PC-9 (cell line): Measurements from ENCODE around the gene GRHL1. TPM values are rescaled to one million over a fixed set of nuclear protein-coding genes. Genes with fewer than 3 reads are reported as not detected.
"Not testable (repeated sequence)": the region's sequence is repeated elsewhere in the genome, so short reads cannot be mapped to it uniquely, and the experiment has no call there.

ENCODE experiments used
- BruUV-seq: library from RNA; stranded (reverse); fragments of 400-500 nt; replicated peaks from 2 replicates; lab custom pipeline; 2021; lab: Mats Ljungman, UMichigan
- CTCF ChIA-PET: fragments of 300-600 bp; sonication (Branson Sonifier 250); formaldehyde crosslinking; loops from one replicate; lab custom pipeline; 2022; ENCODE audit warnings: antibody characterized with exemption; lab: Charles Lee
- POLR2A ChIA-PET: fragments of 300-600 bp; sonication (Branson Sonifier 250); formaldehyde crosslinking; loops from one replicate; lab custom pipeline; 2022; ENCODE audit warnings: antibody characterized with exemption; ENCODE audit not compliant: unreplicated experiment; lab: Charles Lee
- DNase-seq, 2 experiments: peaks; one replicate each; pipeline versions ENCODE4 v3.0.0 to v3.0.0-alpha.2; 2015 to 2022; ENCODE audit warnings: mixed read lengths in 1 of 2
- H2AFZ ChIP-seq: fragments of 200-600 bp; sonication (generic); 2 replicates; pipeline ENCODE4 v1.8.1; 2017; ENCODE audit warnings: antibody characterized with exemption
- H3F3A ChIP-seq: fragments of 200-600 bp; sonication (generic); 2 replicates; pipeline ENCODE4 v1.8.1; 2017; ENCODE audit warnings: antibody characterized with exemption, mild to moderate bottlenecking, low read depth; ENCODE audit not compliant: insufficient read depth
- H3K27ac ChIP-seq: fragments of 200-600 bp; sonication (generic); 2 replicates; pipeline ENCODE4 v1.6.1; 2016; ENCODE audit warnings: mixed run types
- H3K27me3 ChIP-seq: fragments of 200-600 bp; sonication (generic); 2 replicates; pipeline ENCODE4 v1.6.1; 2016; ENCODE audit warnings: low read depth, mixed run types; ENCODE audit not compliant: insufficient read depth
- H3K36me3 ChIP-seq: fragments of 200-600 bp; sonication (generic); 2 replicates; pipeline ENCODE4 v1.6.1; 2016; ENCODE audit warnings: low read depth, mixed run types
- H3K4me1 ChIP-seq: fragments of 200-600 bp; sonication (generic); replicated peaks from 2 replicates; pipeline ENCODE4 v1.6.1; 2016; ENCODE audit warnings: mixed run types; ENCODE audit not compliant: insufficient read depth
- H3K4me2 ChIP-seq: fragments of 200-600 bp; sonication (generic); 2 replicates; pipeline ENCODE4 v1.6.1; 2017; ENCODE audit warnings: mixed run types
- H3K4me3 ChIP-seq: fragments of 200-600 bp; sonication (generic); 2 replicates; pipeline ENCODE4 v1.6.1; 2016; ENCODE audit warnings: mixed run types
- H3K79me2 ChIP-seq: fragments of 200-600 bp; sonication (generic); 2 replicates; pipeline ENCODE4 v1.6.1; 2017; ENCODE audit warnings: low read depth, mixed run types
- H3K9me2 ChIP-seq: fragments of 200-600 bp; sonication (generic); 2 replicates; pipeline ENCODE4 v1.8.1; 2017; ENCODE audit warnings: mild to moderate bottlenecking; ENCODE audit not compliant: insufficient read depth
- H3K9me3 ChIP-seq: fragments of 200-600 bp; sonication (generic); 2 replicates; pipeline ENCODE4 v1.8.1; 2016; ENCODE audit warnings: low read depth; ENCODE audit not compliant: insufficient read depth
- H4K20me1 ChIP-seq: fragments of 200-600 bp; sonication (generic); 2 replicates; pipeline ENCODE4 v1.8.1; 2017; ENCODE audit not compliant: insufficient read depth
- EZH2 ChIP-seq: fragments of 200-600 bp; sonication (generic); IDR thresholded peaks from 2 replicates; pipeline ENCODE4 v1.8.0; 2017; ENCODE audit warnings: antibody characterized with exemption, low read depth
- intact Hi-C: fragments of 100-400 bp; cut with micrococcal nuclease; formaldehyde crosslinking; loops from one replicate; pipeline ENCODE4 v1.10.0; 2022; ENCODE audit not compliant: unreplicated experiment
- total RNA-seq: library from RNA; stranded (reverse); gene quantifications from 2 replicates; pipeline ENCODE4 v1.2.3, GENCODE V29; 2021
- TF ChIP-seq, protein P1 (sequence below): fragments of 200-600 bp; sonication (generic); conservative IDR thresholded peaks from 2 replicates; pipeline ENCODE4 v1.6.1; 2017; ENCODE audit warnings: mixed run types, antibody characterized with exemption, mild to moderate bottlenecking, moderate library complexity

Gene GRHL1
- total RNA-seq, 1 experiment from 2014 or later = 10.6 TPM

DNA sequence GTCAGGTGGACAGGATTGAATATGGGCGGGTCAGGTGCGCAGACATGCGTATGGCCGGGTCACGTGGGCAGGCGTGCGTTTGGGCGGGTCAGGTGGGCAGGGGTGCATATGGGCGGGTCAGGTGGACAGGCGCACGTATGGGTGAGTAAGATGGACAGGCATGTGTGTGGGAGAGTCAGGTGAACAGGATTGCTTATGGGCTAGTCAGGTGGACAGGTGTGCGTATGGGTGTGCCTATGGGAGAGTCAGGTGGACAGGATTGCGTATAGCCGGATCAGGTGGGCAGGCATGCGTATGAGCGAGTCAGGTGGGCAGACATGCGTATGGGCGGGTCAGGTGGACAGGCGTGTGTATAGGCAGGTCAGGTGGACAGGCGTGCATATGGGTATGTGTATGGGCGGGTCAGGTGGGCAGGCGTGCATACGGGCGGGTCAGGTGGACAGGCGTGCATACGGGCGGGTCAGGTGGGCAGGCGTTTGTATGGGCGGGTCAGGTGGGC is 61.5 kb downstream of the GRHL1 start:
- Histone ChIP-seq H3F3A (no peaks in the 10 kb centered on the region; the same call in none of the 2 replicates), H3K27ac (peak overlapping the region; percentile 61), H3K9me3 (no peaks in the 10 kb centered on the region), H3K9me2 (no peaks in the 10 kb centered on the region), H3K27me3 (no peaks in the 10 kb centered on the region), H3K36me3 (no peaks in the 10 kb centered on the region), H3K4me3 (no peak overlapping the region), H3K79me2 (no peaks in the 10 kb centered on the region), H3K4me1 (no peaks in the 10 kb centered on the region), H2AFZ (no peak overlapping the region), H3K4me2 (peak overlapping the region; percentile 23; the same call in 1 of the 2 replicates), H4K20me1 (no peaks in the 10 kb centered on the region)
- ChIA-PET CTCF (no interaction called here), POLR2A (no interaction called here)
- no peak for TF ChIP-seq EZH2
- TF ChIP-seq, protein P1, sequence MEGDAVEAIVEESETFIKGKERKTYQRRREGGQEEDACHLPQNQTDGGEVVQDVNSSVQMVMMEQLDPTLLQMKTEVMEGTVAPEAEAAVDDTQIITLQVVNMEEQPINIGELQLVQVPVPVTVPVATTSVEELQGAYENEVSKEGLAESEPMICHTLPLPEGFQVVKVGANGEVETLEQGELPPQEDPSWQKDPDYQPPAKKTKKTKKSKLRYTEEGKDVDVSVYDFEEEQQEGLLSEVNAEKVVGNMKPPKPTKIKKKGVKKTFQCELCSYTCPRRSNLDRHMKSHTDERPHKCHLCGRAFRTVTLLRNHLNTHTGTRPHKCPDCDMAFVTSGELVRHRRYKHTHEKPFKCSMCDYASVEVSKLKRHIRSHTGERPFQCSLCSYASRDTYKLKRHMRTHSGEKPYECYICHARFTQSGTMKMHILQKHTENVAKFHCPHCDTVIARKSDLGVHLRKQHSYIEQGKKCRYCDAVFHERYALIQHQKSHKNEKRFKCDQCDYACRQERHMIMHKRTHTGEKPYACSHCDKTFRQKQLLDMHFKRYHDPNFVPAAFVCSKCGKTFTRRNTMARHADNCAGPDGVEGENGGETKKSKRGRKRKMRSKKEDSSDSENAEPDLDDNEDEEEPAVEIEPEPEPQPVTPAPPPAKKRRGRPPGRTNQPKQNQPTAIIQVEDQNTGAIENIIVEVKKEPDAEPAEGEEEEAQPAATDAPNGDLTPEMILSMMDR = no peak
- peak in 1 of 2 experiments; percentile 78 for DNase-seq
- no TSS peak for BruUV-seq
- intact Hi-C loops = no loop called here

DNA sequence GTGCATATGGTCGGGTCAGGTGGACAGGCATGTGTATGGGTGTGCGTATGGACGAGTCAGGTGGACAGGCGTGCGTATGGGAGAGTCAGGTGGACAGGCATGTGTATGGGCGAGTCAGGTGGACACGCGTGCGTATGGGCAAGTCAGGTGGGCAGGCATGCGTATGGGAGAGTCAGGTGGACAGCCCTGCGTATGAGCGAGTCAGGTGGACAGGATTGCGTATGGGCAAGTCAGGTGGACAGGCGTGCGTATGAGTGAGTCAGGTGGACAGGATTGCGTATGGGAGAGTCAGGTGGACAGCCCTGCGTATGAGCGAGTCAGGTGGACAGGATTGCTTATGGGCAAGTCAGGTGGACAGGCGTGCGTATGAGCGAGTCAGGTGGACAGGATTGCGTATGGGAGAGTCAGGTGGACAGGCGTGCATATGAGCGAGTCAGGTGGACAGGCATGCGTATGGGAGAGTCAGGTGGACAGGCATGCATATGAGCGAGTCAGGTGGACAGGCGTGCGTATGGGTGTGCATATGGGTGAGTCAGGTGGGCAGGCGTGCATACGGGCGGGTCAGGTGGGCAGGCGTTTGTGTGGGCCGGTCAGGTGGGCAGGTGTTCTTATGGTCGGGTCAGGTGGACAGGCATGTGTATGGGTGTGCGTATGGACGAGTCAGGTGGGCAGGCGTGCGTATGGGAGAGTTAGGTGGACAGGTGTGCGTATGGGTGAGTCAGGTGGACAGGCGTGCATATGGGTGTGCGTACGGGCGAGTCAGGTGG is 62.3 kb downstream of the GRHL1 start:
- H3F3A ChIP-seq, H3K4me3 ChIP-seq, POLR2A ChIA-PET, intact Hi-C loops, H3K4me2 ChIP-seq, H3K4me1 ChIP-seq, H3K9me2 ChIP-seq, H3K27me3 ChIP-seq, H3K79me2 ChIP-seq, BruUV-seq, H3K27ac ChIP-seq, H2AFZ ChIP-seq, CTCF ChIA-PET, H4K20me1 ChIP-seq, H3K36me3 ChIP-seq, H3K9me3 ChIP-seq: not testable (repeated sequence)
- DNase-seq = peak in 1 of 2 experiments; percentile 28

GRCh38 chr2:10014418-10015190 is 63.1 kb downstream of the GRHL1 start:
- no peak overlapping the region for H2AFZ ChIP-seq
- H3K4me2 ChIP-seq = no peak overlapping the region
- H3K36me3 ChIP-seq = no peaks in the 10 kb centered on the region
- BruUV-seq = no TSS peak
- no peaks in the 10 kb centered on the region; the same call in 1 of the 2 replicates for H3F3A ChIP-seq
- ChIA-PET CTCF (no interaction called here), POLR2A (no interaction called here)
- TF ChIP-seq, protein P1 = no peak
- TF ChIP-seq EZH2 = no peak
- no peak overlapping the region for H3K4me3 ChIP-seq
- intact Hi-C loops = no loop called here
- H3K4me1 ChIP-seq = no peaks in the 10 kb centered on the region
- H3K27me3 ChIP-seq = no peaks in the 10 kb centered on the region
- H3K27ac ChIP-seq = no peak overlapping the region
- peak in 1 of 2 experiments; percentile 60 for DNase-seq
- H4K20me1 ChIP-seq = no peaks in the 10 kb centered on the region
- no peaks in the 10 kb centered on the region for H3K9me2 ChIP-seq
- H3K9me3 ChIP-seq = no peaks in the 10 kb centered on the region
- no peaks in the 10 kb centered on the region for H3K79me2 ChIP-seq

GRCh38 chr2:10015376-10015989 is 64.0 kb downstream of the GRHL1 start:
- H3K9me3 ChIP-seq, H2AFZ ChIP-seq, BruUV-seq, H3K9me2 ChIP-seq, H3K27me3 ChIP-seq, H3K4me1 ChIP-seq, intact Hi-C loops, POLR2A ChIA-PET, CTCF ChIA-PET, H3K4me2 ChIP-seq, DNase-seq, H3K79me2 ChIP-seq, H3K27ac ChIP-seq, H3K4me3 ChIP-seq, H3F3A ChIP-seq, H4K20me1 ChIP-seq, H3K36me3 ChIP-seq: not testable (repeated sequence)
